NCI-H226 (cell line): ENCODE results near the gene GPR50.

ENCODE experiments used
- DNase-seq: peaks from one replicate; pipeline ENCODE4 v3.0.0-alpha.2; 2015

Gene GPR50

GRCh38 chrX:151176231-151176750 is at the start of gene GPR50:
Gene GPR50 (plus strand): TSS chrX:151176584. CDS start chrX:151176722, 138 bp downstream.
- no peak for DNase-seq

DNA sequence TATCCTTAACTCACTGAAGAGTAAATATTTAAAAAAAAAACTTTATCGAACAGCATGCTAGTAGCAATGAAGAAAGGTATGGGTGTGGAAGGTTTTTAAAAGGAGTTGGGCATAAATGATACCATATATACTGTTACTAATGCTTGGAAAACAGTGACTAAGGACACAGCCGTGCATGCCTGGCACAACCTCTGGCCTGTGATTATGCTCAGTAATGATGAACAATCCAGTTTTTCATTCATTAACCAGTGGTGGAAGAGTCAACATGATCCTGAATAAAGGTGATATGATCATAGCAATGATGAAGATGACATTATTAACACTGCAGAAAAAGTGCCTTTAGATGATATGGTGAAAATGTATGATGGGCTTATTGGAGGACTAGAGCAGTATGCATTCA is 43.9 kb upstream of the GPR50 start:
- DNase-seq: no peak

DNA sequence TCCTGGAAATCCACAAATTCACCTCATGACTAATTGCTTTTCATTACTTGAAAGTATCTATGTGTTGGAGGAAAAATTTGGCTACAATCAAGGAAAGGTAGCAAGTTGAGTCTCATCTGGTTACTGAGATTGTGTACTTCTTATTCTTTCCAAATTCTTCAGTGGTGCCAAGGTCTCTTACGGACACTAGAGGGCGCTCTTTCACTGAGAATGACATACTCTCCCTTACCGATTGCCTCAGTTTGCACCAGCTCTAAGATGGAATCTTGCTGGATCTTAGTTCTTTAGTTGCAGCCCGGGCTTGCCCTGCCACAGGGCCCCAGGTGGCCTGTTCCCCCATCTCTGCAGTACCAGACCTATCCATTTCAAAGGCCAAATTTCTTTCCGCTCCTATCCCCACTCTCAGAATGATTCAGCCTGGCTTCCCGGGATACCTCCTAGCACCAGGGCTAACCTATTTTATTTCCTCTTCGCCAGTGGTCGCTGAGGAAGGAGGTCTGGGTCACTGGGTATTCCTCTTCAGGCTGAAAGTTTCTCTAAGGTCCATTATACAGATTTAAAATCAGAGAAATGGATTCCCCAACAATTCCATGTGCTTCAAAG is 24.6 kb upstream of the GPR50 start:
- DNase-seq: no peak

GRCh38 chrX:151153086-151153485 is 23.3 kb upstream of the GPR50 start:
- DNase-seq: peak; percentile 67

DNA sequence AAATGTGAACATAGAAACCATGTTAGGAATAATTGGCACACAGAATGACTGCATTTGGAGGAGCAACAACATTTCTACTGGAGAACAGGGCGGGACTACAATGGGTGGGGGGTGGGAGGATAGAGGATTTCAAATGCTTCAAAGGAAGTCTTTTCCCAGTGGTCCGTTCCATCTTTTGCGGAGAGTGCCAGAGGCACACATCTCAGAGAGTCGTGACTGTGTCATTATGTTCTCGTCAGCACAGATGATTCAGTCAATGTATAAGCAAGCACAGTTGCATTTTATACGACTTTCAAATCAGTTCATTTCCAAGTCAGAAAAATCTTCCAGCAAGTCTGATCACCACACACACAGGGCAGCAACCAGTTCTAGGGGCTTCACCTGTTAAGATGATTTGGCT is 22.7 kb upstream of the GPR50 start:
- DNase-seq: no peak

DNA sequence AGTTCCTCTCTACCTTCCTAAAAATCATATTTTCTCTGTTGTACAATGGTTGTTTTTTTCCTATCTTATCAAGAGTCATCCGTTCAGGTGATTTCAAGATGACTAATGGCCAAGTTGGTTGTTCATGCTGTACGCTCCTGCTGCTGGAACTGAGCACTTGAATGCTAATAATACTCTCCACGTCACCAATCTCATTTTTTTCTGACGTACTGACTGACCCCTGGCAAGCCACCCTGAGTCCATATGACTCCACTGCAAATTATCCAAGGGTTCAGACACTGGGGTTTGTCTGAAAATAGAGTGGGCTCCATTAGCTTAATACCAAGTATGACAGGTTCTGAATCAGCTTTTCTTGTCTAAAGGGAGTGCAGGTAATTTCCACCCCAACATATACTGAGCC is 21.1 kb upstream of the GPR50 start:
- DNase-seq: no peak

DNA sequence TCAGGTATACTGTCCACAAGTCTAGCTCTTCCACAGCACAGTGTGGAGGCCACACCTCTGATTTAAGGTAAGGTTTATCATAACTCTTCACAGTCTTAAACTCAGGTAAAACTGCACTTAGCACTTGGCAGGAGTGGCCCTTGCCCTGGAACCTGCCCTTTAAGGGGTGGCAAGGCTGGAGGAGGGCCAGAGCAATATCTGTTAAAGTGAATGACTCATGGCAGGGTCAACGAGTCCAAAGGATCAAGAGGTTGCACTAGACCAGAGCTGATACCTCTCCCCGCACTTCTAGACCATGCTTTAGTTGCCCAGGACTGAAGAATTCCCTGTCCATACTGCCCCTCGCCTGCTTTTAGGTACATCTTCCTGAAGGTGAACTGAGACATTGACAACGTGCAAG is 14.7 kb upstream of the GPR50 start:
- no peak for DNase-seq

DNA sequence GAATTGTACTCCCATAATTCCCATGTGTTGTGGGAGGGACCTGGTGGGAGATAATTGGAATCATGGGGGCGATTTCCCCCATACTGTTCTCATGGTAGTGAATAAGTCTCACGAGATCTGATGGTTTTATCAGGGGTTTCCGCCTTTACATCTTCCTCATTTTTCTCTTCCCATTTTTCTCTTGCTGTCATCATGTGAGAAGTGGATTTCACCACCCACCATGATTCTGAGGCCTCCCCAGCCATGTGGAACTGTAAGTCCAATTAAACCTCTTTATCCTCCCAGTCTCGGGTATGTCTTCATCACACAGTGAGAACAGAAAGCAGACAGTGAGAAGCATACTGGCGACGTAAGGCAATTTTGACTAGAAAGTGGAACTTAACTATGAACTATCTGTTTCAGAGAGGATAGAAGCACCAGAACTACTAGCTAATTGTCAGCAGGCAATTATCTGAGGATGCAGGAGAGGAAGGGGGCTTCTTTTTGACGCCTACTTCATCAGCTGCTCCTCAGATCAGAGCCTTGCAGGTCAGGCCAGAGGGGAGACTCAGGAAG is 8.5 kb upstream of the GPR50 start:
- DNase-seq: no peak

DNA sequence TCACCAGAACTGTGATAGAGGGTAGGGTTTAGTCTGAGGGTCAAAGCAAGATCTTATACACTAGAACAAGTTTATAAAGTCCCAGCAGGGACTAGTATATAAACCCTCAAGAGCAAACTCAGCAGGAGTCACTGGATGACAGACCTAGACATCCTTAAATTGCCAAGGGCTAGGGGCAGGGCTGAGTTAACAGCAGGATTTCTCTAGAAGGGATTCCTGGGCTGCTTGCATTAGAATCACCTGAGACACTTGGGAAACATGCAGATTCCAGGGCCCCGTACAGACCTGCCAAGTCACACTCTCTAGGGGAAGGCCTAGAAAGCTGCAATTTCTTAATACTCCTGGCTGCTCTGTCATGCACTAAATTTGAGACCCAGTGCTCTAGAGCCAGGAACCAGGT is 6.6 kb upstream of the GPR50 start:
- DNase-seq: no peak

- DNase-seq: no peak
These were observed 1.7 kb upstream of the GPR50 start for GRCh38 chrX:151174581-151175282.

- no peak for DNase-seq
These were observed 911 bp upstream of the GPR50 start for GRCh38 chrX:151175283-151176062.

- no peak for DNase-seq
These were observed 1.0 kb downstream of the GPR50 start for GRCh38 chrX:151177141-151178027.

- DNase-seq: no peak
These were observed 2.4 kb downstream of the GPR50 start for GRCh38 chrX:151178746-151179145.

- no peak for DNase-seq
These were observed 4.0 kb downstream of the GPR50 start for GRCh38 chrX:151180400-151180799.

DNA sequence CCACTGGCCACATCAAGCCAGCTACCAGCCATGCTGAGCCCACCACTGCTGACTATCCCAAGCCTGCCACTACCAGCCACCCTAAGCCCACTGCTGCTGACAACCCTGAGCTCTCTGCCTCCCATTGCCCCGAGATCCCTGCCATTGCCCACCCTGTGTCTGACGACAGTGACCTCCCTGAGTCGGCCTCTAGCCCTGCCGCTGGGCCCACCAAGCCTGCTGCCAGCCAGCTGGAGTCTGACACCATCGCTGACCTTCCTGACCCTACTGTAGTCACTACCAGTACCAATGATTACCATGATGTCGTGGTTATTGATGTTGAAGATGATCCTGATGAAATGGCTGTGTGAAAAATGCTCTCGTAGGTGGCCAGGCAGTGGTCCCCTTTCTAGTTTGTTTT is 4.7 kb downstream of the GPR50 start:
- DNase-seq: no peak

- no peak for DNase-seq
These were observed 6.9 kb downstream of the GPR50 start for GRCh38 chrX:151183233-151183753.

- DNase-seq: no peak
These were observed 7.7 kb downstream of the GPR50 start for GRCh38 chrX:151183912-151184565.

GRCh38 chrX:151184705-151185104 is 8.3 kb downstream of the GPR50 start:
- DNase-seq: no peak

GRCh38 chrX:151206871-151207270 is 30.5 kb downstream of the GPR50 start:
- no peak for DNase-seq

- no peak for DNase-seq
These were observed 49.5 kb downstream of the GPR50 start for GRCh38 chrX:151225843-151226242.

DNA sequence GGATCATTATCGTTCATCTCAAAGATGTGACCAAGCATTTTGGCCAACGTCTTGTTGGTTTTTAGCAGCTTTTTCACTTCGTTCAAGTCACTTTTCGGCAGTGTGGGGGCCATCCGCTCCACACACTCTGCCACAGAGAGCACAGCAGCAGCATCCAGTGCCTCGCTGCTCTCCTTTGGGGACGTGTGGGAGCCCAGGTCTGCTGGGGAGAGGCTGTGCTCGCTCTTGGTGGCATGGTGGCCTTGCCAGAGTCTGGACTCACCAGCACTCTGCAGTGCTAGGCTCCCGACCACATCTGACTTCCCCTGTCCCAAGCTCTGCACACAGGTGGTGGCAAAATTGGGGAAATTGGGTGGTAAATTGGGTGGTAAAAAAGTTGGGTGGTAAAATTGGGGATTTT is 50.6 kb downstream of the GPR50 start:
- DNase-seq: no peak

DNA sequence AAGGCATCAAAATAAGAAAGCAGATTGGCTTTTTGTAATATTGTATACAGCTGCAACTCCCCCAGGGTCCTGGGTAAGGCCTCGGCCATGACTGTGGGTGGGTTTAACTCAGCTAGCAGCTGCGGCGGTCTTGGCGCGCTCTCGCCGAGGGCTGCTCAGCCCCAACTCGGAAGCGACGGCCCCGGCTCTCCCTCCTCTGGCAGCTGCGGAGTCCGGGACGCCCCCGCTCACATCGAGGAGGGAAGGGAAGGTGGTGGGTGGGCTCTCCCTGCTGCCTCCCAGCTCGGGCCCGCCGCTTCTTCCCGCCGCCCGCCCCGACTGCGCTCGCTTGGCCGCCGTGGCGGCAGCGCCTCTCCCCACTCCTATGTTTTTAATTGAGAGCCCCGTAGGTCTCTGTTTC is 51.2 kb downstream of the GPR50 start:
- no peak for DNase-seq
